ENCODE measurements around the gene TSPAN10. TPM values are rescaled to one million over a fixed set of nuclear protein-coding genes. Genes with fewer than 3 reads are reported as not detected.

TSPAN10 gene
- total RNA-seq (2014; rRNA removed; shearing (Covaris generic)) = 0.25 and 0.49 TPM in 2 replicates

- H3K27ac ChIP-seq = peak within 1 kb of the TSS; percentile 68
- no peaks in the 10 kb centered on the region for H3K4me1 ChIP-seq
These were observed at the start of gene TSPAN10, which contains the start of gene NPLOC4 for GRCh38 chr17:81636505-81637288. TSS of gene TSPAN10 (plus strand) at chr17:81637196. CDS start at chr17:81642413, 5,217 bp downstream. TSS of gene NPLOC4 (minus strand) at chr17:81637112. CDS start at chr17:81636930, 182 bp downstream.

GRCh38 chr17:81589612-81590011 is 47.4 kb upstream of the TSPAN10 start:
- no peak for DNase-seq

More at GRCh38 chr17:81636505-81637288, at the start of gene TSPAN10, which contains the start of gene NPLOC4:
- DNase-seq = peak; percentile 93 to 97
- Histone ChIP-seq H3K27me3 (no peaks in the 10 kb centered on the region), H3K9me3 (replicated peaks) (no peaks in the 10 kb centered on the region), H3K4me3 (peak within 1 kb of the TSS; percentile 83), H3K36me3 (peaks cover 16% of the 10 kb centered on the region)

GRCh38 chr17:81590121-81590520 is 46.9 kb upstream of the TSPAN10 start:
- Histone ChIP-seq H3K27ac (no peak overlapping the region), H3K4me3 (no peak overlapping the region), H3K36me3 (peaks cover 89% of the 10 kb centered on the region), H3K9me3 (replicated peaks) (no peaks in the 10 kb centered on the region), H3K4me1 (no peaks in the 10 kb centered on the region), H3K27me3 (no peaks in the 10 kb centered on the region)
- no peak for DNase-seq

More at GRCh38 chr17:81589612-81590011, 47.4 kb upstream of the TSPAN10 start:
- no peak overlapping the region for H3K4me3 ChIP-seq
- no peak overlapping the region for H3K27ac ChIP-seq
- H3K4me1 ChIP-seq = no peaks in the 10 kb centered on the region
- peaks cover 87% of the 10 kb centered on the region for H3K36me3 ChIP-seq
- no peaks in the 10 kb centered on the region for H3K27me3 ChIP-seq
- no peaks in the 10 kb centered on the region for H3K9me3 ChIP-seq (replicated peaks)

- no peaks in the 10 kb centered on the region for H3K27me3 ChIP-seq
- no peaks in the 10 kb centered on the region for H3K9me3 ChIP-seq (replicated peaks)
- no peak overlapping the region for H3K27ac ChIP-seq
- H3K4me3 ChIP-seq = no peak overlapping the region
- DNase-seq = no peak
- H3K4me1 ChIP-seq = no peaks in the 10 kb centered on the region
- H3K36me3 ChIP-seq = peaks cover 86% of the 10 kb centered on the region
These were observed 45.0 kb upstream of the TSPAN10 start for GRCh38 chr17:81591971-81592370.

- Histone ChIP-seq H3K27me3 (no peaks in the 10 kb centered on the region), H3K4me3 (no peak overlapping the region), H3K4me1 (no peaks in the 10 kb centered on the region), H3K9me3 (replicated peaks) (no peaks in the 10 kb centered on the region), H3K27ac (no peak overlapping the region), H3K36me3 (peaks cover 86% of the 10 kb centered on the region)
- no peak for DNase-seq
These were observed 43.7 kb upstream of the TSPAN10 start for GRCh38 chr17:81593105-81593871.

GRCh38 chr17:81599719-81600486 is 37.1 kb upstream of the TSPAN10 start:
- Histone ChIP-seq H3K9me3 (replicated peaks) (no peaks in the 10 kb centered on the region), H3K4me1 (no peaks in the 10 kb centered on the region), H3K27me3 (no peaks in the 10 kb centered on the region), H3K4me3 (no peak overlapping the region), H3K36me3 (peaks cover 89% of the 10 kb centered on the region), H3K27ac (no peak overlapping the region)
- DNase-seq = no peak

GRCh38 chr17:81601525-81602120 is 35.4 kb upstream of the TSPAN10 start:
- Histone ChIP-seq H3K27ac (no peak overlapping the region), H3K4me1 (no peaks in the 10 kb centered on the region), H3K27me3 (no peaks in the 10 kb centered on the region), H3K4me3 (no peak overlapping the region), H3K9me3 (replicated peaks) (no peaks in the 10 kb centered on the region), H3K36me3 (peaks cover 90% of the 10 kb centered on the region)
- peak; percentile 73 to 93 for DNase-seq

GRCh38 chr17:81603846-81604610 is 33.0 kb upstream of the TSPAN10 start:
- H3K4me1 ChIP-seq = no peaks in the 10 kb centered on the region
- DNase-seq = no peak
- H3K9me3 ChIP-seq (replicated peaks) = no peaks in the 10 kb centered on the region
- no peak overlapping the region for H3K27ac ChIP-seq
- no peaks in the 10 kb centered on the region for H3K27me3 ChIP-seq
- H3K4me3 ChIP-seq = no peak overlapping the region
- H3K36me3 ChIP-seq = peaks cover 92% of the 10 kb centered on the region

GRCh38 chr17:81607431-81607830 is 29.6 kb upstream of the TSPAN10 start:
- H3K36me3 ChIP-seq = peaks cover 90% of the 10 kb centered on the region
- no peak for DNase-seq
- H3K4me3 ChIP-seq = no peak overlapping the region
- no peaks in the 10 kb centered on the region for H3K9me3 ChIP-seq (replicated peaks)
- no peak overlapping the region for H3K27ac ChIP-seq
- no peaks in the 10 kb centered on the region for H3K27me3 ChIP-seq
- H3K4me1 ChIP-seq = no peaks in the 10 kb centered on the region

- H3K27ac ChIP-seq = no peak overlapping the region
- DNase-seq = no peak
- H3K4me1 ChIP-seq = no peaks in the 10 kb centered on the region
- H3K36me3 ChIP-seq = peaks cover 91% of the 10 kb centered on the region
- H3K9me3 ChIP-seq (replicated peaks) = no peaks in the 10 kb centered on the region
- H3K4me3 ChIP-seq = no peak overlapping the region
- H3K27me3 ChIP-seq = no peaks in the 10 kb centered on the region
These were observed 28.9 kb upstream of the TSPAN10 start for GRCh38 chr17:81608082-81608481.

- Histone ChIP-seq H3K4me3 (no peak overlapping the region), H3K27me3 (no peaks in the 10 kb centered on the region), H3K27ac (no peak overlapping the region), H3K4me1 (no peaks in the 10 kb centered on the region), H3K36me3 (peaks cover 91% of the 10 kb centered on the region), H3K9me3 (replicated peaks) (no peaks in the 10 kb centered on the region)
- DNase-seq = no peak
These were observed 28.4 kb upstream of the TSPAN10 start for GRCh38 chr17:81608605-81609004.

- peaks cover 3% of the 10 kb centered on the region; the same call in 1 of the 2 replicates for H3K4me1 ChIP-seq
- no peaks in the 10 kb centered on the region for H3K9me3 ChIP-seq (replicated peaks)
- no peaks in the 10 kb centered on the region for H3K27me3 ChIP-seq
- H3K36me3 ChIP-seq = peaks cover 90% of the 10 kb centered on the region
- no peak for DNase-seq
- no peak overlapping the region for H3K4me3 ChIP-seq
- no peak overlapping the region for H3K27ac ChIP-seq
These were observed 27.3 kb upstream of the TSPAN10 start for GRCh38 chr17:81609541-81610311.

Measured in SJCRH30 (cell line).